DOHH2 (cell line): Measurements from ENCODE around the gene IFT25.

Experiments used
- H3F3A ChIP-seq: fragments of 200-600 bp; sonication (generic), shearing (Covaris generic); 2 replicates; pipeline ENCODE4 v1.6.0; 2016; ENCODE audit warnings: antibody characterized with exemption, mild to moderate bottlenecking; ENCODE audit not compliant: control insufficient read depth, insufficient read depth
- H3K27ac ChIP-seq: fragments of 200-600 bp; sonication (generic); 2 replicates; pipeline ENCODE4 v1.5.1; 2014; ENCODE audit warnings: low read depth, mild to moderate bottlenecking, low read length, moderate library complexity
- H3K27me3 ChIP-seq: fragments of 200-600 bp; sonication (generic); 2 replicates; pipeline ENCODE4 v1.6.1; 2014; ENCODE audit warnings: mild to moderate bottlenecking, low read length, mixed read lengths; ENCODE audit not compliant: control insufficient read depth
- H3K36me3 ChIP-seq: fragments of 200-600 bp; sonication (generic); 2 replicates; pipeline ENCODE4 v1.6.1; 2014; ENCODE audit warnings: mild to moderate bottlenecking, low read length, moderate library complexity, mixed read lengths; ENCODE audit not compliant: control insufficient read depth
- H3K4me1 ChIP-seq: fragments of 200-600 bp; sonication (generic); 2 replicates; pipeline ENCODE4 v1.6.1; 2014; ENCODE audit warnings: mild to moderate bottlenecking, low read length, mixed read lengths; ENCODE audit not compliant: control insufficient read depth
- H3K4me2 ChIP-seq: fragments of 200-600 bp; sonication (generic); 2 replicates; pipeline ENCODE4 v1.6.0; 2014; ENCODE audit warnings: mild to moderate bottlenecking, low read length, moderate library complexity
- H3K4me3 ChIP-seq: fragments of 200-600 bp; sonication (generic); 2 replicates; pipeline ENCODE4 v1.5.1; 2014; ENCODE audit warnings: mild to moderate bottlenecking, low read length, mixed read lengths
- H3K79me2 ChIP-seq: fragments of 200-600 bp; sonication (generic); 2 replicates; pipeline ENCODE4 v1.6.1; 2014; ENCODE audit warnings: mild to moderate bottlenecking, low read length, mixed read lengths; ENCODE audit not compliant: control insufficient read depth
- H3K9me2 ChIP-seq: fragments of 200-600 bp; sonication (generic); replicated peaks from 2 replicates; pipeline ENCODE4 v1.6.1; 2014; ENCODE audit warnings: mild to moderate bottlenecking, low read length, mixed read lengths; ENCODE audit not compliant: control insufficient read depth
- H3K9me3 ChIP-seq: fragments of 200-600 bp; sonication (generic); 2 replicates; pipeline ENCODE4 v1.6.1; 2014; ENCODE audit warnings: antibody characterized with exemption, low read length, mixed read lengths; ENCODE audit not compliant: control insufficient read depth, insufficient read depth
- H4K20me1 ChIP-seq: fragments of 200-600 bp; sonication (generic); 2 replicates; pipeline ENCODE4 v1.6.0; 2014; ENCODE audit warnings: low read depth, mild to moderate bottlenecking, antibody characterized with exemption, low read length, moderate library complexity; ENCODE audit not compliant: control insufficient read depth, insufficient read depth
- CTCF ChIP-seq: fragments of 200-600 bp; sonication (generic); IDR thresholded peaks from one replicate; pipeline ENCODE4 v1.5.1; 2014; ENCODE audit warnings: antibody characterized with exemption, mild to moderate bottlenecking, low read depth, low read length; ENCODE audit not compliant: poor library complexity, severe bottlenecking
- EZH2phosphoT487 ChIP-seq: fragments of 200-600 bp; sonication (generic); IDR thresholded peaks from 2 replicates; pipeline ENCODE4 v1.6.1; 2017; ENCODE audit warnings: borderline replicate concordance, mild to moderate bottlenecking, antibody characterized with exemption, low read length, moderate library complexity, mixed read lengths

The IFT25 gene

GRCh38 chr1:53909946-53910345, 35.6 kb downstream of the IFT25 start:
- Histone ChIP-seq H3F3A (no peaks in the 10 kb centered on the region), H3K4me1 (no peaks in the 10 kb centered on the region), H3K79me2 (no peaks in the 10 kb centered on the region), H3K27me3 (no peaks in the 10 kb centered on the region), H3K4me3 (no peak overlapping the region), H3K36me3 (no peaks in the 10 kb centered on the region), H3K4me2 (no peak overlapping the region), H3K9me2 (no peaks in the 10 kb centered on the region), H3K9me3 (no peaks in the 10 kb centered on the region), H4K20me1 (no peaks in the 10 kb centered on the region), H3K27ac (no peak overlapping the region)
- TF ChIP-seq EZH2phosphoT487, result no peak
- no peak for TF ChIP-seq CTCF

GRCh38 chr1:53906121-53906520, 39.4 kb downstream of the IFT25 start:
- H3K4me1 ChIP-seq, result no peaks in the 10 kb centered on the region
- TF ChIP-seq EZH2phosphoT487, result no peak
- no peak for TF ChIP-seq CTCF
- H3K27me3 ChIP-seq, result no peaks in the 10 kb centered on the region
- no peak overlapping the region for H3K27ac ChIP-seq
- H3K9me3 ChIP-seq, result no peaks in the 10 kb centered on the region
- no peaks in the 10 kb centered on the region for H3K79me2 ChIP-seq
- H3K36me3 ChIP-seq, result no peaks in the 10 kb centered on the region
- no peaks in the 10 kb centered on the region for H3F3A ChIP-seq
- H3K4me3 ChIP-seq, result no peak overlapping the region
- no peak overlapping the region for H3K4me2 ChIP-seq
- no peaks in the 10 kb centered on the region for H3K9me2 ChIP-seq
- H4K20me1 ChIP-seq, result no peaks in the 10 kb centered on the region

GRCh38 chr1:53905509-53905908, 40.0 kb downstream of the IFT25 start:
- no peaks in the 10 kb centered on the region for H3K9me2 ChIP-seq
- no peaks in the 10 kb centered on the region for H3F3A ChIP-seq
- no peak overlapping the region for H3K4me3 ChIP-seq
- H3K4me2 ChIP-seq, result no peak overlapping the region
- H4K20me1 ChIP-seq, result no peaks in the 10 kb centered on the region
- no peaks in the 10 kb centered on the region for H3K36me3 ChIP-seq
- H3K27me3 ChIP-seq, result no peaks in the 10 kb centered on the region
- no peaks in the 10 kb centered on the region for H3K4me1 ChIP-seq
- no peaks in the 10 kb centered on the region for H3K9me3 ChIP-seq
- TF ChIP-seq CTCF (no peak), EZH2phosphoT487 (no peak)
- no peaks in the 10 kb centered on the region for H3K79me2 ChIP-seq
- H3K27ac ChIP-seq, result no peak overlapping the region
